IPS-18a (cell line): ENCODE results near the gene RPTOR.

Source experiments
- H3K27ac ChIP-seq: one replicate; pipeline ENCODE4 v1.5.1; 2013; ENCODE audit warnings: low read length
- H3K27me3 ChIP-seq: one replicate; pipeline ENCODE4 v1.6.1; 2013; ENCODE audit warnings: mild to moderate bottlenecking, low read length; ENCODE audit not compliant: control insufficient read depth, insufficient read depth
- H3K36me3 ChIP-seq: one replicate; pipeline ENCODE4 v1.6.1; 2013; ENCODE audit warnings: low read depth, low read length; ENCODE audit not compliant: control insufficient read depth
- H3K4me1 ChIP-seq: one replicate; pipeline ENCODE4 v1.6.1; 2013; ENCODE audit warnings: low read depth, low read length; ENCODE audit not compliant: control insufficient read depth
- H3K4me3 ChIP-seq: one replicate; pipeline ENCODE4 v1.5.1; 2013; ENCODE audit warnings: low read length
- H3K9ac ChIP-seq: one replicate; pipeline ENCODE4 v1.6.1; 2013; ENCODE audit warnings: mild to moderate bottlenecking, low read length, moderate library complexity
- H3K9me3 ChIP-seq: one replicate; pipeline ENCODE4 v1.6.1; 2013; ENCODE audit warnings: low read depth, low read length; ENCODE audit not compliant: control insufficient read depth

RPTOR gene

GRCh38 chr17:80862978-80863377, 318.3 kb downstream of the RPTOR start:
- Histone ChIP-seq H3K27me3 (no peaks in the 10 kb centered on the region), H3K4me3 (no peak overlapping the region), H3K9ac (no peak overlapping the region), H3K9me3 (no peaks in the 10 kb centered on the region), H3K27ac (no peak overlapping the region), H3K36me3 (no peaks in the 10 kb centered on the region), H3K4me1 (peaks cover 21% of the 10 kb centered on the region)

GRCh38 chr17:80863626-80864025, 319.0 kb downstream of the RPTOR start:
- H3K9ac ChIP-seq: no peak overlapping the region
- H3K27ac ChIP-seq: no peak overlapping the region
- no peaks in the 10 kb centered on the region for H3K36me3 ChIP-seq
- no peak overlapping the region for H3K4me3 ChIP-seq
- H3K9me3 ChIP-seq: no peaks in the 10 kb centered on the region
- H3K4me1 ChIP-seq: peaks cover 21% of the 10 kb centered on the region
- no peaks in the 10 kb centered on the region for H3K27me3 ChIP-seq

GRCh38 chr17:80864751-80865150, 320.1 kb downstream of the RPTOR start:
- Histone ChIP-seq H3K27ac (no peak overlapping the region), H3K9ac (no peak overlapping the region), H3K27me3 (no peaks in the 10 kb centered on the region), H3K4me3 (no peak overlapping the region), H3K36me3 (no peaks in the 10 kb centered on the region), H3K9me3 (no peaks in the 10 kb centered on the region), H3K4me1 (peaks cover 13% of the 10 kb centered on the region)

- Histone ChIP-seq H3K27me3 (no peaks in the 10 kb centered on the region), H3K36me3 (no peaks in the 10 kb centered on the region)
Measured at GRCh38 chr17:80866050-80866793, 321.6 kb downstream of the RPTOR start.

GRCh38 chr17:80868022-80868609, 323.5 kb downstream of the RPTOR start:
- Histone ChIP-seq H3K9me3 (no peaks in the 10 kb centered on the region), H3K4me3 (no peak overlapping the region), H3K27me3 (no peaks in the 10 kb centered on the region), H3K4me1 (peaks cover 3% of the 10 kb centered on the region), H3K27ac (no peak overlapping the region), H3K36me3 (no peaks in the 10 kb centered on the region), H3K9ac (no peak overlapping the region)

More at GRCh38 chr17:80866050-80866793, 321.6 kb downstream of the RPTOR start:
- Histone ChIP-seq H3K9ac (no peak overlapping the region), H3K4me3 (no peak overlapping the region), H3K4me1 (peaks cover 6% of the 10 kb centered on the region), H3K9me3 (no peaks in the 10 kb centered on the region), H3K27ac (no peak overlapping the region)

- Histone ChIP-seq H3K27me3 (no peaks in the 10 kb centered on the region), H3K4me3 (no peak overlapping the region), H3K36me3 (no peaks in the 10 kb centered on the region), H3K4me1 (peaks cover 12% of the 10 kb centered on the region), H3K9ac (no peak overlapping the region), H3K27ac (no peak overlapping the region), H3K9me3 (no peaks in the 10 kb centered on the region)
Measured at GRCh38 chr17:80869481-80870145, 325.0 kb downstream of the RPTOR start.

- Histone ChIP-seq H3K4me3 (no peak overlapping the region), H3K4me1 (peaks cover 12% of the 10 kb centered on the region), H3K27ac (no peak overlapping the region), H3K36me3 (no peaks in the 10 kb centered on the region), H3K9me3 (no peaks in the 10 kb centered on the region), H3K9ac (no peak overlapping the region), H3K27me3 (no peaks in the 10 kb centered on the region)
Measured at GRCh38 chr17:80870401-80870800, 325.8 kb downstream of the RPTOR start.

- Histone ChIP-seq H3K9ac (no peak overlapping the region), H3K27me3 (no peaks in the 10 kb centered on the region), H3K27ac (no peak overlapping the region), H3K4me3 (no peak overlapping the region), H3K4me1 (peaks cover 12% of the 10 kb centered on the region), H3K9me3 (no peaks in the 10 kb centered on the region), H3K36me3 (no peaks in the 10 kb centered on the region)
Measured at GRCh38 chr17:80871341-80871740, 326.7 kb downstream of the RPTOR start.

GRCh38 chr17:80872001-80872500, 327.4 kb downstream of the RPTOR start:
- Histone ChIP-seq H3K4me1 (peaks cover 12% of the 10 kb centered on the region), H3K9me3 (no peaks in the 10 kb centered on the region), H3K9ac (no peak overlapping the region), H3K4me3 (no peak overlapping the region), H3K36me3 (no peaks in the 10 kb centered on the region), H3K27me3 (no peaks in the 10 kb centered on the region), H3K27ac (no peak overlapping the region)

GRCh38 chr17:80872501-80873306, 328.1 kb downstream of the RPTOR start:
- H3K9ac ChIP-seq: no peak overlapping the region
- H3K4me3 ChIP-seq: no peak overlapping the region
- H3K27me3 ChIP-seq: no peaks in the 10 kb centered on the region
- H3K4me1 ChIP-seq: peaks cover 12% of the 10 kb centered on the region
- H3K27ac ChIP-seq: no peak overlapping the region
- no peaks in the 10 kb centered on the region for H3K9me3 ChIP-seq
- H3K36me3 ChIP-seq: no peaks in the 10 kb centered on the region

GRCh38 chr17:80873307-80873951, 328.8 kb downstream of the RPTOR start:
- Histone ChIP-seq H3K27ac (peak overlapping the region; percentile 7), H3K9ac (no peak overlapping the region), H3K4me3 (no peak overlapping the region), H3K9me3 (no peaks in the 10 kb centered on the region), H3K4me1 (peaks cover 12% of the 10 kb centered on the region), H3K27me3 (no peaks in the 10 kb centered on the region), H3K36me3 (no peaks in the 10 kb centered on the region)
